HG02981 (cell line): ENCODE data around the gene CIDEC.
"Not testable (repeated sequence)": the region's sequence is repeated elsewhere in the genome, so short reads cannot be mapped to it uniquely, and the experiment has no call there.

ENCODE experiments used
- ATAC-seq: cut with Tn5 transposase; IDR thresholded peaks from one replicate; pipeline ENCODE4 v1.9.1; 2021; ENCODE audit warnings: mild to moderate bottlenecking, moderate library complexity; ENCODE audit not compliant: unreplicated experiment

Gene CIDEC

GRCh38 chr3:9881441-9881840, 1.4 kb upstream of the CIDEC start:
- ATAC-seq = no peak

GRCh38 chr3:9878700-9879099, 1.4 kb downstream of the CIDEC start:
- ATAC-seq = no peak

- ATAC-seq = no peak
Observed at GRCh38 chr3:9876991-9877390, 3.1 kb downstream of the CIDEC start.

- not testable (repeated sequence) for ATAC-seq
Observed at GRCh38 chr3:9876255-9876654, 3.8 kb downstream of the CIDEC start.

GRCh38 chr3:9875448-9875847, 4.6 kb downstream of the CIDEC start:
- no peak for ATAC-seq

GRCh38 chr3:9872067-9872466, 8.0 kb downstream of the CIDEC start:
- ATAC-seq = not testable (repeated sequence)

- no peak for ATAC-seq
Observed at GRCh38 chr3:9870978-9871377, 9.1 kb downstream of the CIDEC start.

- ATAC-seq = no peak
Observed at GRCh38 chr3:9869955-9870354, 10.1 kb downstream of the CIDEC start.

- ATAC-seq = no peak
Observed at GRCh38 chr3:9867106-9867505, 12.9 kb downstream of the CIDEC start.

GRCh38 chr3:9866639-9867038, 13.4 kb downstream of the CIDEC start:
- ATAC-seq = no peak

GRCh38 chr3:9865125-9865637, 14.9 kb downstream of the CIDEC start:
- ATAC-seq = not testable (repeated sequence)

- no peak for ATAC-seq
Observed at GRCh38 chr3:9864200-9864927, 15.7 kb downstream of the CIDEC start.

GRCh38 chr3:9863058-9863772, 16.8 kb downstream of the CIDEC start:
- ATAC-seq = no peak

GRCh38 chr3:9862391-9863057, 17.5 kb downstream of the CIDEC start:
- peak; percentile 64 for ATAC-seq

GRCh38 chr3:9861626-9862130, 18.4 kb downstream of the CIDEC start:
- no peak for ATAC-seq

GRCh38 chr3:9861201-9861600, 18.9 kb downstream of the CIDEC start:
- no peak for ATAC-seq

GRCh38 chr3:9859530-9860025, 20.5 kb downstream of the CIDEC start:
- no peak for ATAC-seq

GRCh38 chr3:9855594-9855993, 24.5 kb downstream of the CIDEC start:
- ATAC-seq = no peak

- ATAC-seq = not testable (repeated sequence)
Observed at GRCh38 chr3:9854291-9854940, 25.6 kb downstream of the CIDEC start.

GRCh38 chr3:9852528-9852927, 27.5 kb downstream of the CIDEC start:
- no peak for ATAC-seq

- not testable (repeated sequence) for ATAC-seq
Observed at GRCh38 chr3:9851926-9852325, 28.1 kb downstream of the CIDEC start.
